Measurements from ENCODE around the gene CNIH3.

GRCh38 chr1:224617410-224618355 is 1.6 kb downstream of the CNIH3 start:
- TF ChIP-seq POLR2A (IDR thresholded peaks at IDR 0.05) (no peak), POLR2AphosphoS5 (IDR thresholded peaks at IDR 0.05) (no peak), CTCF (IDR thresholded peaks at IDR 0.05) (no peak)

Measured in upper lobe of left lung (tissue), 4 donors.